Mucosa of rectum (tissue), 2 donors: ENCODE measurements around the gene PHKA2.

ENCODE experiments used
- H3K27ac ChIP-seq, 2 donors: one replicate each; pipeline ENCODE4 v1.7.0; 2013; ENCODE audit warnings: inconsistent platforms in 2 of 2, low read depth in 2 of 2, low read length in 2 of 2
- H3K27me3 ChIP-seq, 2 donors: one replicate each; pipeline ENCODE4 v1.7.0; 2013; ENCODE audit warnings: low read length in 2 of 2; ENCODE audit not compliant: control insufficient read depth in 2 of 2, insufficient read depth in 2 of 2
- H3K36me3 ChIP-seq, 2 donors: one replicate each; pipeline ENCODE4 v1.7.0; 2013; ENCODE audit warnings: low read length in 2 of 2; ENCODE audit not compliant: control insufficient read depth in 2 of 2, insufficient read depth in 2 of 2
- H3K4me1 ChIP-seq, 2 donors: one replicate each; pipeline ENCODE4 v1.7.0; 2013; ENCODE audit warnings: low read length in 2 of 2, mild to moderate bottlenecking in 1 of 2; ENCODE audit not compliant: control insufficient read depth in 2 of 2, insufficient read depth in 2 of 2
- H3K4me3 ChIP-seq, 2 donors: one replicate each; pipeline ENCODE4 v1.7.0; 2013; ENCODE audit warnings: low read length in 2 of 2
- H3K9ac ChIP-seq, 2 donors: one replicate each; pipeline ENCODE4 v1.7.0; 2013; ENCODE audit warnings: low read length in 2 of 2, low read depth in 1 of 2, mild to moderate bottlenecking in 1 of 2
- H3K9me3 ChIP-seq, 2 donors: one replicate each; pipeline ENCODE4 v1.7.0; 2013; ENCODE audit warnings: low read length in 2 of 2; ENCODE audit not compliant: control insufficient read depth in 2 of 2
- donor health status: healthy.
- donor health status: Normal muscosa, but diverticular disease.

Gene PHKA2

GRCh38 chrX:18941896-18942295, 42.0 kb downstream of the PHKA2 start:
- Histone ChIP-seq H3K9ac (no peak overlapping the region), H3K27me3 (no peaks in the 10 kb centered on the region), H3K27ac (no peak overlapping the region), H3K36me3 (peaks cover 3 to 4% of the 10 kb centered on the region in 2 donors), H3K9me3 (no peaks in the 10 kb centered on the region), H3K4me3 (no peak overlapping the region), H3K4me1 (no peaks in the 10 kb centered on the region)

- no peak overlapping the region for H3K27ac ChIP-seq
- no peak overlapping the region for H3K4me3 ChIP-seq
- no peaks in the 10 kb centered on the region for H3K27me3 ChIP-seq
- H3K4me1 ChIP-seq: no peaks in the 10 kb centered on the region
- no peak overlapping the region for H3K9ac ChIP-seq
- peaks cover 3 to 4% of the 10 kb centered on the region in 2 donors for H3K36me3 ChIP-seq
- H3K9me3 ChIP-seq: no peaks in the 10 kb centered on the region
Measured at GRCh38 chrX:18938710-18939109, 45.2 kb downstream of the PHKA2 start.

DNA sequence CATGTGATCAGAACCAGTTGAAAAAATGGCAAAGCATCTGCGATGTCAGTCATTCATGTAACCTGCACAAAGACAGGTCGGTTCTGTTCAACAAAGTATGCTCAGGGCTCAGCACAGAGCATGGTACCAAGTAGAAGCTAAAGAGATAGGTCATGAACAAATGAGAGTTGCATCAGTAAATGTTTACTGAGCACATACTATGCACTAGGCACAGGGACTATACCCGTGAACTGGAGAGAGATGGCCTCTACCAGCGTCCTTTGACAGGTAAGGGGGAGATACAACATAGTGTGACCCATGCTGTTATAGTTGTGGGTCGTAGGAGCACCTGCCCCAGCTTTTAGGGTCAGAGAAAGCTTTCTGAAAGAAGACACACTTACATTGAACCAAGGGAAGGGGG, 46.7 kb downstream of the PHKA2 start:
- Histone ChIP-seq H3K9ac (no peak overlapping the region), H3K36me3 (peaks cover 3 to 7% of the 10 kb centered on the region in 2 donors), H3K9me3 (no peaks in the 10 kb centered on the region), H3K4me3 (no peak overlapping the region), H3K27me3 (no peaks in the 10 kb centered on the region), H3K4me1 (no peaks in the 10 kb centered on the region), H3K27ac (no peak overlapping the region)

GRCh38 chrX:18935893-18936292, 48.0 kb downstream of the PHKA2 start:
- no peaks in the 10 kb centered on the region for H3K27me3 ChIP-seq
- H3K4me1 ChIP-seq: no peaks in the 10 kb centered on the region
- H3K36me3 ChIP-seq: peaks cover 0 to 7% of the 10 kb centered on the region in 2 donors
- no peak overlapping the region for H3K4me3 ChIP-seq
- no peaks in the 10 kb centered on the region for H3K9me3 ChIP-seq
- H3K9ac ChIP-seq: no peak overlapping the region
- H3K27ac ChIP-seq: no peak overlapping the region

DNA sequence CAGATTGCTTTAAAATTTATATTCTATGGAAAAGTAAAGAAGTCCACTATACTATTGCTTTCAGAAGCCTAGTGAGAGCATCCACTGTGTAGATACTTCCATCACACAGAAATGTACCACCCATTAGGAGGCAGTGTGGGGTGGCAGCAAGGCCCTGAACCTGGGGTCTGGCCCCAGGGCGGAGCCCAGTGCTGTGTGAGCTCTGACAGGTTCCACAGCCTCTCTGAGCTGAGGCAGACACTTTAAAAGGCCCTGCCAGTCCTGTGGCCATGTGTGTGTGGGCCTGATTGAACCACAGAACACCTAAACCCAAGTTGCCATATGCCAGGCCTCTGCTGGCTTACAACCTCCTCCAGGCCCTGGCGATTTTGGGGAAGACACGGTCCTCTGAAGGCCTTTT, 49.2 kb downstream of the PHKA2 start:
- no peak overlapping the region for H3K27ac ChIP-seq
- H3K4me3 ChIP-seq: no peak overlapping the region
- peaks cover 0 to 11% of the 10 kb centered on the region in 2 donors for H3K36me3 ChIP-seq

GRCh38 chrX:18933617-18934016, 50.3 kb downstream of the PHKA2 start:
- Histone ChIP-seq H3K4me3 (no peak overlapping the region), H3K4me1 (no peaks in the 10 kb centered on the region), H3K9me3 (no peaks in the 10 kb centered on the region), H3K9ac (no peak overlapping the region), H3K27ac (no peak overlapping the region), H3K27me3 (no peaks in the 10 kb centered on the region), H3K36me3 (peaks cover 0 to 13% of the 10 kb centered on the region in 2 donors)

More for the DNA sequence above, 49.2 kb downstream of the PHKA2 start:
- Histone ChIP-seq H3K9ac (no peak overlapping the region), H3K27me3 (no peaks in the 10 kb centered on the region), H3K4me1 (no peaks in the 10 kb centered on the region), H3K9me3 (no peaks in the 10 kb centered on the region)

DNA sequence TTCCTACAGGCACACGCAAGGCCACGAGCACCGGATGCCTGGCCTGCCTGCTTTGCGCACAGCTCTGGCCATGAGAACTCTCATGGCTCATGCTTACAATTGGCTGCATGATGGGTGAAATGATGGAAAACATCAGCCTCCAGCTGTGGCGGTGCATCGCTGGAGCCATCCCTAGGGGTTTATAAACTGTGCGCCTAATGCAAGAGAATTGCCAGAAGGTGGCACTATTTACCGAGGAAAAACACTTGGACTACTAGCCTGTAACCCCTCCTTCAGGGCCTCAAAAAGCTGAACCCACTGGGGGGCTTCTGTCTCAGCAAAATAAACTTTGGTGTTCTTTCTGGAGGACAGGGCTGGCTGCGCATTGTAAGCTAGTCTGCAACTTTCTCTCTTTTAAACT, 51.9 kb downstream of the PHKA2 start:
- Histone ChIP-seq H3K9me3 (no peaks in the 10 kb centered on the region), H3K36me3 (peaks cover 0 to 10% of the 10 kb centered on the region in 2 donors), H3K27ac (no peak overlapping the region), H3K4me3 (no peak overlapping the region), H3K9ac (no peak overlapping the region), H3K27me3 (no peaks in the 10 kb centered on the region), H3K4me1 (no peaks in the 10 kb centered on the region)

DNA sequence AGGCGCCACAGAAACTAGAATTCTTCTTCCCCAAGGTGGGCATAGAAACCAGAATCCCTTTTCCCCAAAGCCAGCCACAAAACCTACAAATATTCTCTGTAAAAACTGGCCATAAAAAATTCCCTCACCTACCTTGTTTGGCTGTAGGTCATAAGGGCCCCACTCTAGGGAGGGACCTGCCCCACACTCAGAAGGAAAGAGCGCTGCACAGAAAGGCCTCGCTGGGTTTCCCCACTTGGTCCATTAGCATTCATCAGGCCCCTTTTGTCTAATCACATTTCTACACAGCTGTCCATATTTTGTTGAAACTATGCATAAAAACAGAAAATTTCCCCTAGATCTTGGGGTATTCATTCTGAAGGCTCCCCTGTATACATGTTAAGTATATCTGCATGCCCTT, 54.1 kb downstream of the PHKA2 start:
- Histone ChIP-seq H3K4me1 (no peaks in the 10 kb centered on the region), H3K9ac (no peak overlapping the region), H3K9me3 (no peaks in the 10 kb centered on the region), H3K36me3 (peaks cover 0 to 15% of the 10 kb centered on the region in 2 donors), H3K4me3 (no peak overlapping the region), H3K27me3 (no peaks in the 10 kb centered on the region), H3K27ac (no peak overlapping the region)

DNA sequence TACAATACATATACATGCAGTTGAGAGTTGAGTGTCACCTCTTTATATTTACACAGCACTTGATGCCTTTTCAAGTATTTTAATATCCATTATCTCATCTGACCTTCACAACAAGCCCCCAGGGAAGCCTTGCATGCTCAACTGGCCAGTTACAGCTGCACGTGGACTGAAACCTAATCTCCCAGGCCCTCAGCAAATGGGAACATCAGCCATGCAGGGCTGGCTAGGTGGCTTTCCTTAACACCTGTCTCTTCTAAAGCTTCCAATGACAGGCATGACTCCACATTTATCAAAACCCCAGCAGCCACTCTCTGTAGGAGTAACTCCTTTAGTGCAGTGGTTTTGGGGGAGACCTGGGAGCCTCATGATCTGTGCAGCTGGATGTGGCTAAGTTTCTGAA, 56.4 kb downstream of the PHKA2 start:
- Histone ChIP-seq H3K9me3 (no peaks in the 10 kb centered on the region), H3K4me1 (no peaks in the 10 kb centered on the region), H3K27me3 (peaks cover 0 to 3% of the 10 kb centered on the region in 2 donors), H3K27ac (no peak overlapping the region), H3K9ac (no peak overlapping the region), H3K36me3 (peaks cover 0 to 14% of the 10 kb centered on the region in 2 donors), H3K4me3 (no peak overlapping the region)

DNA sequence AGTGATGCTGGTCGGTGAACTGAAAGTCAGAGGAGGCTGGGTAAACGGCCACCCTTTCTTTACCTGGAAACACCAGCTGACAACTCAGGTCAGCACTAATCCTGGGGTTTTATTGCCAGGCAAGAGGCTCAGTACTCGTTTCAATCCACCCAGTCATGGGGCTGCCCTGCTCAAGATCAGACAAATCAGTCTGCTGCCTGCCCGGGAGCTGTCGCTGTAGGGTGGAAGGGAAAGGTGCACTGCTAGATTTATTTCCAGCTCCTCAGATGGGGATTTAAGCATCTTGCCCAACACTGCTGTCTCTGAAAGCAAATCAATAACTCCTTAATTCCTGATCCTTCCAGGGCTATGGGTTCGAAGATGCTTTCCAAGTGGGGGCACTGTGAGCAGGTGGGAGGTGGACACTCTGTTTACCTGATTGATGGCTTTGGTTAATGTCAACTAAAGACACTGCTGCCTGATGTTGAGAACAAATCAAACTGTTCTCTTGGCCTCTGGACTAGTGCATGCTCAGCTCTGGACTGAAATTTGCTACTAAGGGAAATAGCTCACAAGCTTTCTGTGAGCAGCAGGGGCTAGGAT, 59.3 kb downstream of the PHKA2 start:
- no peak overlapping the region for H3K4me3 ChIP-seq
- H3K9ac ChIP-seq: no peak overlapping the region
- H3K27me3 ChIP-seq: peaks cover 0 to 3% of the 10 kb centered on the region in 2 donors
- H3K9me3 ChIP-seq: no peaks in the 10 kb centered on the region
- H3K36me3 ChIP-seq: peaks cover 0 to 9% of the 10 kb centered on the region in 2 donors
- no peak overlapping the region for H3K27ac ChIP-seq
- no peaks in the 10 kb centered on the region for H3K4me1 ChIP-seq

DNA sequence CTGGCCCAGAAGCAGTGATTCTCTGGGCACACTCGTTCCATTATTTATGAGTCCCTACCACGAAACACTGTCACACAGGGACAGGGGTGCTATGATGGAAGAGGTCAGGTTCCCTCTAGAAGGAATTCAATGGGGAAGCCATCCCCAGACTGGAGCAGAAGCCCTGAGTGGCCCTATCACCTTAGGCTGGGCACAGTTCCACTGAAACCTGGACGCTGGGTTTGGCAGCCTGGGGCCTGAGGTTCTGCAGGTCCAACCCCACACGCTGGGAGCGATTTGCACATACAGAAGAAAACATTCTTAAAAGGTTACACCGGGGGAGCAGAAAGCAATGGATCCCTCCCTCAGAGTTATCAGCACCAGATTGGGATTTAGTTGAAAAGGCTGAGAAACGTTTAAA, 63.3 kb downstream of the PHKA2 start:
- Histone ChIP-seq H3K4me3 (no peak overlapping the region), H3K9ac (no peak overlapping the region), H3K9me3 (no peaks in the 10 kb centered on the region), H3K27me3 (peaks cover 0 to 3% of the 10 kb centered on the region in 2 donors), H3K36me3 (peaks cover 3 to 14% of the 10 kb centered on the region in 2 donors), H3K27ac (no peak overlapping the region), H3K4me1 (no peaks in the 10 kb centered on the region)
